ENCODE results near the gene CCL11. TPM values are rescaled to one million over a fixed set of nuclear protein-coding genes. Genes with fewer than 3 reads are reported as not detected.

The CCL11 gene
- polyA plus RNA-seq, 2 of the 4 experiments (the other 2 are of a cell fraction) = not detected

- ChIA-PET POLR2A (no interaction called here), CTCF (interaction anchor here (1.4 to 9.4 kb wide), 5 partner anchors 15 to 106 kb away, joined by 4 to 57 read pairs (median 5); partner anchors contain the start of genes CCL1 and CCL7)
- Histone ChIP-seq H3K4me3 (peak overlapping the region; percentile 40), H3K4me2 (peak overlapping the region; percentile 84), H3K9me3 (no peaks in the 10 kb centered on the region), H3K4me1 (peaks cover 54% of the 10 kb centered on the region), H3K27ac (peak overlapping the region; percentile 73 to 87)
- ATAC-seq (peak; percentile 5 to 12; a peak in 5 of 6 replicates), DNase-seq (ENCODE audit: low read depth in 1 of 2, low spot score in 1 of 2) (no peak), FAIRE-seq (no peak)
- TF ChIP-seq FOSL2 (IDR thresholded peaks at IDR 0.05) = no peak
- TF ChIP-seq FOSL2 (CRISPR knock-in tag; IDR thresholded peaks at IDR 0.05) = peak; percentile 4; the same call in 1 of the 2 replicates
- TF ChIP-seq ATOH8 (CRISPR knock-in tag; IDR thresholded peaks at IDR 0.05; ENCODE audit: low read depth) = no peak
- WGBS (ENCODE audit: missing lambda C conversion rate) = 24% methylated on average over 5 of the region's 5 CpGs
Observed at GRCh38 chr17:34255381-34255732, 30.2 kb upstream of the CCL11 start.

DNA sequence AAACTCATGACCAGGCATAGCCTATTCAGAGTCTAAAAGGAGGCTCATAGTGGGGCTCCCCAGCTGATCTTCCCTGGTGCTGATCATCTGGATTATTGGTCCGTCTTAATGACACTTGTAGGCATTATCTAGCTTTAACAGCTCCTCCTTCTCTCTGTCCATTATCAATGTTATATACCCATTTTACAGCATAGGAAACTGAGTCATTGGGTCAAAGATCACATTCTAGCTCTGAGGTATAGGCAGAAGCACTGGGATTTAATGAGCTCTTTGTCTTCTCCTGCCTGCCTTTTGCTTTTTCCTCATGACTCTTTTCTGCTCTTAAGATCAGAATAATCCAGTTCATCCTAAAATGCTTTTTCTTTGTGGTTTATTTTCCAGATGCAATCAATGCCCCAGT, 29.7 kb upstream of the CCL11 start:
- TF ChIP-seq HDAC2 (IDR thresholded peaks at IDR 0.05) = 0 out of 2 replicates have a peak, but pooled peaks have one; percentile 42
- TF ChIP-seq KDM1A (IDR thresholded peaks at IDR 0.05; ENCODE audit: low read depth) = peak; percentile 85; the same call in 1 of the 2 replicates
- TF ChIP-seq HEYL (CRISPR knock-in tag; IDR thresholded peaks at IDR 0.05) = no peak
- 60% methylated on average over 1 of the region's 1 CpG for WGBS (ENCODE audit: missing lambda C conversion rate)
- no peak for FAIRE-seq
- POLR2A ChIA-PET = no interaction called here
- Histone ChIP-seq H3K4me3 (peak overlapping the region; percentile 40), H3K9me3 (no peaks in the 10 kb centered on the region), H3K27ac (peak overlapping the region; percentile 73 to 87), H3K4me2 (peak overlapping the region; percentile 84), H3K4me1 (peaks cover 49% of the 10 kb centered on the region)
- CTCF ChIA-PET = interaction anchor here (1.4 to 9.4 kb wide), 4 partner anchors 14 to 105 kb away, joined by 4 to 57 read pairs (median 8); partner anchors contain the start of genes CCL1 and CCL7
- no peak for DNase-seq (ENCODE audit: low read depth in 1 of 2, low spot score in 1 of 2)
- no peak for ATAC-seq

- no peak for ATAC-seq
- ChIA-PET POLR2A (no interaction called here), CTCF (interaction anchor here (1.2 to 3.5 kb wide), 2 partner anchors 20 to 57 kb away, joined by 3 to 13 read pairs; no protein-coding TSS in a partner anchor)
- no peak for TF ChIP-seq MAFK (IDR thresholded peaks at IDR 0.05; ENCODE audit: partially characterized antibody)
- TF ChIP-seq HOXA7 (CRISPR knock-in tag; IDR thresholded peaks at IDR 0.05) = no peak
- no peak for TF ChIP-seq EHF (CRISPR knock-in tag; IDR thresholded peaks at IDR 0.05)
- no peak for TF ChIP-seq CBX2 (IDR thresholded peaks at IDR 0.05; ENCODE audit: borderline replicate concordance, low read depth)
- no peak for TF ChIP-seq NFE2L2 (conservative IDR thresholded peaks at IDR 0.05; ENCODE audit: low read length)
- TF ChIP-seq, protein P1, sequence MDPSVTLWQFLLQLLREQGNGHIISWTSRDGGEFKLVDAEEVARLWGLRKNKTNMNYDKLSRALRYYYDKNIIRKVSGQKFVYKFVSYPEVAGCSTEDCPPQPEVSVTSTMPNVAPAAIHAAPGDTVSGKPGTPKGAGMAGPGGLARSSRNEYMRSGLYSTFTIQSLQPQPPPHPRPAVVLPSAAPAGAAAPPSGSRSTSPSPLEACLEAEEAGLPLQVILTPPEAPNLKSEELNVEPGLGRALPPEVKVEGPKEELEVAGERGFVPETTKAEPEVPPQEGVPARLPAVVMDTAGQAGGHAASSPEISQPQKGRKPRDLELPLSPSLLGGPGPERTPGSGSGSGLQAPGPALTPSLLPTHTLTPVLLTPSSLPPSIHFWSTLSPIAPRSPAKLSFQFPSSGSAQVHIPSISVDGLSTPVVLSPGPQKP (IDR thresholded peaks at IDR 0.05; ENCODE audit: low read depth, low read length) = no peak
- TF ChIP-seq GATA3 (IDR thresholded peaks at IDR 0.05; ENCODE audit: borderline replicate concordance) = no peak
- TF ChIP-seq FOSB (CRISPR knock-in tag; IDR thresholded peaks at IDR 0.05) = no peak
- TF ChIP-seq MAZ (IDR thresholded peaks at IDR 0.05; ENCODE audit: borderline replicate concordance, low read depth, low read length) = no peak
- no peak for TF ChIP-seq EHMT2 (IDR thresholded peaks at IDR 0.05; ENCODE audit: low read depth)
- no peak for TF ChIP-seq ZSCAN20 (CRISPR knock-in tag; IDR thresholded peaks at IDR 0.05)
- TF ChIP-seq ZNF302 (CRISPR knock-in tag; IDR thresholded peaks at IDR 0.05) = no peak
- DNase-seq (ENCODE audit: low read depth in 1 of 2, low spot score in 1 of 2) = no peak
- Histone ChIP-seq H3K27ac (no peak overlapping the region), H3K4me1 (peaks cover 33% of the 10 kb centered on the region), H3K4me3 (no peak overlapping the region), H3K4me2 (no peak overlapping the region), H3K9me3 (no peaks in the 10 kb centered on the region)
- 61% methylated on average over 5 of the region's 5 CpGs for WGBS (ENCODE audit: missing lambda C conversion rate)
- no peak for FAIRE-seq
Observed at GRCh38 chr17:34257299-34257985, 28.1 kb upstream of the CCL11 start.

GRCh38 chr17:34257986-34258326, 27.6 kb upstream of the CCL11 start:
- Histone ChIP-seq H3K27ac (no peak overlapping the region), H3K9me3 (no peaks in the 10 kb centered on the region)
- FAIRE-seq = no peak
- TF ChIP-seq KDM1A (IDR thresholded peaks at IDR 0.05; ENCODE audit: low read depth) (no peak), FOXS1 (CRISPR knock-in tag; IDR thresholded peaks at IDR 0.05) (no peak), BHLHE40 (IDR thresholded peaks at IDR 0.05; ENCODE audit: low read depth, low read length) (no peak), FOSB (CRISPR knock-in tag; IDR thresholded peaks at IDR 0.05) (no peak), CBX8 (IDR thresholded peaks at IDR 0.05) (no peak), SREBF2 (IDR thresholded peaks at IDR 0.05) (no peak), MAX (IDR thresholded peaks at IDR 0.05) (no peak), ZC3H11A (IDR thresholded peaks at IDR 0.05) (no peak), KDM5A (IDR thresholded peaks at IDR 0.05) (no peak), CEBPB (IDR thresholded peaks at IDR 0.05) (no peak), ZFP36 (IDR thresholded peaks at IDR 0.05; ENCODE audit: borderline replicate concordance, partially characterized antibody) (no peak), RAD21 (conservative IDR thresholded peaks at IDR 0.05 in 1 of 2, IDR thresholded peaks at IDR 0.05 in 1 of 2) (no peak), FOSL2 (IDR thresholded peaks at IDR 0.05) (no peak), FOSL2 (CRISPR knock-in tag; IDR thresholded peaks at IDR 0.05) (no peak), EHF (CRISPR knock-in tag; IDR thresholded peaks at IDR 0.05) (no peak)
- TF ChIP-seq, protein P2, sequence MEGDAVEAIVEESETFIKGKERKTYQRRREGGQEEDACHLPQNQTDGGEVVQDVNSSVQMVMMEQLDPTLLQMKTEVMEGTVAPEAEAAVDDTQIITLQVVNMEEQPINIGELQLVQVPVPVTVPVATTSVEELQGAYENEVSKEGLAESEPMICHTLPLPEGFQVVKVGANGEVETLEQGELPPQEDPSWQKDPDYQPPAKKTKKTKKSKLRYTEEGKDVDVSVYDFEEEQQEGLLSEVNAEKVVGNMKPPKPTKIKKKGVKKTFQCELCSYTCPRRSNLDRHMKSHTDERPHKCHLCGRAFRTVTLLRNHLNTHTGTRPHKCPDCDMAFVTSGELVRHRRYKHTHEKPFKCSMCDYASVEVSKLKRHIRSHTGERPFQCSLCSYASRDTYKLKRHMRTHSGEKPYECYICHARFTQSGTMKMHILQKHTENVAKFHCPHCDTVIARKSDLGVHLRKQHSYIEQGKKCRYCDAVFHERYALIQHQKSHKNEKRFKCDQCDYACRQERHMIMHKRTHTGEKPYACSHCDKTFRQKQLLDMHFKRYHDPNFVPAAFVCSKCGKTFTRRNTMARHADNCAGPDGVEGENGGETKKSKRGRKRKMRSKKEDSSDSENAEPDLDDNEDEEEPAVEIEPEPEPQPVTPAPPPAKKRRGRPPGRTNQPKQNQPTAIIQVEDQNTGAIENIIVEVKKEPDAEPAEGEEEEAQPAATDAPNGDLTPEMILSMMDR (IDR thresholded peaks at IDR 0.05) = no peak

More at GRCh38 chr17:34257986-34258326, 27.6 kb upstream of the CCL11 start:
- ATAC-seq (no peak), DNase-seq (ENCODE audit: low read depth in 1 of 2, low spot score in 1 of 2) (no peak)
- ChIA-PET CTCF (interaction anchor here (1.2 kb wide), 1 partner anchor 21 kb away, joined by 3 read pairs; no protein-coding TSS in a partner anchor), POLR2A (no interaction called here)
- Histone ChIP-seq H3K4me1 (peaks cover 29% of the 10 kb centered on the region), H3K4me2 (no peak overlapping the region), H3K4me3 (no peak overlapping the region)
- WGBS (ENCODE audit: missing lambda C conversion rate) = 85% methylated on average over 1 of the region's 1 CpG

Data from A549 (cell line).